Measurements from ENCODE around the gene ERMAP.

The ERMAP gene

GRCh38 chr1:42821690-42822089 lies 4.8 kb downstream of the ERMAP start:
- no peak for DNase-seq (ENCODE audit: low read depth in 1 of 2, low spot score in 1 of 2)
- TF ChIP-seq SPI1 (IDR thresholded peaks at IDR 0.05; ENCODE audit: borderline replicate concordance, low read depth) (no peak), REST (IDR thresholded peaks at IDR 0.05; ENCODE audit: insufficient replicate concordance, low read depth) (no peak), GABPA (IDR thresholded peaks at IDR 0.05; ENCODE audit: low read depth) (no peak), POLR2AphosphoS5 (IDR thresholded peaks at IDR 0.05; ENCODE audit: low read depth) (no peak)
- TF ChIP-seq, protein P1, sequence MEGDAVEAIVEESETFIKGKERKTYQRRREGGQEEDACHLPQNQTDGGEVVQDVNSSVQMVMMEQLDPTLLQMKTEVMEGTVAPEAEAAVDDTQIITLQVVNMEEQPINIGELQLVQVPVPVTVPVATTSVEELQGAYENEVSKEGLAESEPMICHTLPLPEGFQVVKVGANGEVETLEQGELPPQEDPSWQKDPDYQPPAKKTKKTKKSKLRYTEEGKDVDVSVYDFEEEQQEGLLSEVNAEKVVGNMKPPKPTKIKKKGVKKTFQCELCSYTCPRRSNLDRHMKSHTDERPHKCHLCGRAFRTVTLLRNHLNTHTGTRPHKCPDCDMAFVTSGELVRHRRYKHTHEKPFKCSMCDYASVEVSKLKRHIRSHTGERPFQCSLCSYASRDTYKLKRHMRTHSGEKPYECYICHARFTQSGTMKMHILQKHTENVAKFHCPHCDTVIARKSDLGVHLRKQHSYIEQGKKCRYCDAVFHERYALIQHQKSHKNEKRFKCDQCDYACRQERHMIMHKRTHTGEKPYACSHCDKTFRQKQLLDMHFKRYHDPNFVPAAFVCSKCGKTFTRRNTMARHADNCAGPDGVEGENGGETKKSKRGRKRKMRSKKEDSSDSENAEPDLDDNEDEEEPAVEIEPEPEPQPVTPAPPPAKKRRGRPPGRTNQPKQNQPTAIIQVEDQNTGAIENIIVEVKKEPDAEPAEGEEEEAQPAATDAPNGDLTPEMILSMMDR (IDR thresholded peaks at IDR 0.05; ENCODE audit: insufficient read depth, low read length): no peak
- no peak overlapping the region for H3K4me3 ChIP-seq (replicated peaks; ENCODE audit: insufficient read depth, low read length)
- H3K27me3 ChIP-seq (ENCODE audit: insufficient read depth, poor library complexity, severe bottlenecking): no peaks in the 10 kb centered on the region
- no peak overlapping the region for H3K27ac ChIP-seq (replicated peaks)

DNA sequence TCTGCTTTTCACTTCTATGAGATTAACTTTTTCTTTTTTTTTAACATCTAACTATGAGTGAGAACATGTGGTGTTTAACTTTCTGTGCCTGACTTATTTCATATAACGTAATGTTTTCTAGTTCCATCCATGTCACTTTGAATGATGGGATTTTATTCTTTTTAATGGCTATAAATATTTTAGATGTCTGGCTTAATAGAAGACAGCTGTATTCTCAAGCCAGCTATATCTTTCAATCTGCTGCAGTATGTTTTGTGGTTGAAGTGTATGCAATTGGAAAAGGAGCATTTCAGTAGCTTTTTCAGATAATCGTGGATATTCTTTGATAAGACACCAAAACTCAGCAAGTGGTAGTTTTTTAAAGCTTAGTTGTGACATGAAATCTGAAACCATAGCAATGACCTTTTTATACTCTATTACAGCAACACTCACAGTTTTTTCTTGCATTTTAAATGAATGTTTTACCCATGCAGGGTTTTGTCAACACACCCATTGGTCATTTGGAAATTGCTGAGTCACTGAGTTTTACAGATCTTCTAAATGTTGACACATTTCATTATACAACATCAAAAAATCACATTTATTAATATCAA lies 6.0 kb downstream of the ERMAP start:
- DNase-seq (ENCODE audit: low read depth in 1 of 2, low spot score in 1 of 2): no peak
- Histone ChIP-seq H3K4me3 (replicated peaks; ENCODE audit: insufficient read depth, low read length) (no peak overlapping the region), H3K27me3 (ENCODE audit: insufficient read depth, poor library complexity, severe bottlenecking) (no peaks in the 10 kb centered on the region), H3K27ac (replicated peaks) (no peak overlapping the region)
- TF ChIP-seq SPI1 (IDR thresholded peaks at IDR 0.05; ENCODE audit: borderline replicate concordance, low read depth) (no peak), GABPA (IDR thresholded peaks at IDR 0.05; ENCODE audit: low read depth) (no peak), POLR2AphosphoS5 (IDR thresholded peaks at IDR 0.05; ENCODE audit: low read depth) (no peak), REST (IDR thresholded peaks at IDR 0.05; ENCODE audit: insufficient replicate concordance, low read depth) (no peak)
- TF ChIP-seq, protein P1 (IDR thresholded peaks at IDR 0.05; ENCODE audit: insufficient read depth, low read length): no peak

DNA sequence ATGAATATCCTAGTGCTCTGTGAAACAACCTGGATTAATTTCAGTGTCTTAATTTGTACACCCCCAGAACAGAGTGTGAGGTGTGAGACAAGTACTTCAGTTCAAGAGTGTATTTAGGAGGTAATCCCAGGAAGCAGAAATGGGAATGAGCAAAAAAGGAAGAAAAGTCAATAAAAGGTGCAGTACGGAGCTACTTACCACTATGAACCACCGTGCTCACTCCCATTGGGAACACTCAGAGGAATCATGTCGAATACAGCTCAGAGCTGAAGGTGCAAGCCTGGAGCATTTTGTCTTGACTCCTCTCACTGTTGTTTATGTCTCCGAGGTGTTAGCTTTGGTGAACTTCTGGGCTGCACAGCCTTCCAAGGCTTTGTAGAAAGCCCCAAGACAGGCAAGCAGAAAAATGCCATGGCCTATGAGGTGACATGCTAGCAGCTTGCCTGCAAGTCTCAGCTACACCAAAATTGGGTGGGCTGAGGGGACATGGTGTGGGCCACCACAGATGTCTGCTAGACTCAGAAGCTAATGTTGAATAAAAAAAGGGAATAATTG lies 7.6 kb downstream of the ERMAP start:
- no peak for DNase-seq (ENCODE audit: low read depth in 1 of 2, low spot score in 1 of 2)
- no peaks in the 10 kb centered on the region for H3K27me3 ChIP-seq (ENCODE audit: insufficient read depth, poor library complexity, severe bottlenecking)
- H3K27ac ChIP-seq (replicated peaks): no peak overlapping the region
- TF ChIP-seq SPI1 (IDR thresholded peaks at IDR 0.05; ENCODE audit: borderline replicate concordance, low read depth) (no peak), GABPA (IDR thresholded peaks at IDR 0.05; ENCODE audit: low read depth) (no peak), POLR2AphosphoS5 (IDR thresholded peaks at IDR 0.05; ENCODE audit: low read depth) (no peak), REST (IDR thresholded peaks at IDR 0.05; ENCODE audit: insufficient replicate concordance, low read depth) (no peak)
- TF ChIP-seq, protein P1 (IDR thresholded peaks at IDR 0.05; ENCODE audit: insufficient read depth, low read length): no peak
- H3K4me3 ChIP-seq (replicated peaks; ENCODE audit: insufficient read depth, low read length): no peak overlapping the region

Measured in HL-60 (cell line).